ENCODE data around the gene PAQR5.
"Not testable (repeated sequence)": the region's sequence is repeated elsewhere in the genome, so short reads cannot be mapped to it uniquely, and the experiment has no call there.

PAQR5 gene

GRCh38 chr15:69357773-69358771 lies 59.4 kb downstream of the PAQR5 start:
- no peak for DNase-seq (ENCODE audit: low read depth)

GRCh38 chr15:69358850-69359249 lies 60.1 kb downstream of the PAQR5 start:
- no peak for DNase-seq (ENCODE audit: low read depth)

GRCh38 chr15:69359722-69360121 lies 61.0 kb downstream of the PAQR5 start:
- no peak for DNase-seq (ENCODE audit: low read depth)

- DNase-seq (ENCODE audit: low read depth), result no peak
Measured at GRCh38 chr15:69360642-69361041, 61.9 kb downstream of the PAQR5 start.

GRCh38 chr15:69367236-69367635 lies 68.5 kb downstream of the PAQR5 start:
- DNase-seq (ENCODE audit: low read depth), result no peak

GRCh38 chr15:69369631-69370030 lies 70.9 kb downstream of the PAQR5 start:
- DNase-seq (ENCODE audit: low read depth), result no peak

- DNase-seq (ENCODE audit: low read depth), result no peak
Measured at GRCh38 chr15:69373406-69373805, 74.7 kb downstream of the PAQR5 start.

- no peak for DNase-seq (ENCODE audit: low read depth)
Measured at GRCh38 chr15:69375151-69375790, 76.6 kb downstream of the PAQR5 start.

- DNase-seq (ENCODE audit: low read depth), result no peak
Measured at GRCh38 chr15:69377216-69377970, 78.7 kb downstream of the PAQR5 start.

GRCh38 chr15:69380100-69380725 lies 81.5 kb downstream of the PAQR5 start:
- no peak for DNase-seq (ENCODE audit: low read depth)

- DNase-seq (ENCODE audit: low read depth), result no peak
Measured at GRCh38 chr15:69380726-69381105, 82.0 kb downstream of the PAQR5 start.

- not testable (repeated sequence) for DNase-seq (ENCODE audit: low read depth)
Measured at GRCh38 chr15:69382176-69382575, 83.5 kb downstream of the PAQR5 start.

- not testable (repeated sequence) for DNase-seq (ENCODE audit: low read depth)
Measured at GRCh38 chr15:69384066-69384465, 85.4 kb downstream of the PAQR5 start.

GRCh38 chr15:69384626-69385598 lies 86.2 kb downstream of the PAQR5 start:
- no peak for DNase-seq (ENCODE audit: low read depth)

- no peak for DNase-seq (ENCODE audit: low read depth)
Measured at GRCh38 chr15:69385831-69386230, 87.1 kb downstream of the PAQR5 start.

GRCh38 chr15:69386284-69386683 lies 87.6 kb downstream of the PAQR5 start:
- no peak for DNase-seq (ENCODE audit: low read depth)

- DNase-seq (ENCODE audit: low read depth), result no peak
Measured at GRCh38 chr15:69388260-69388705, 89.6 kb downstream of the PAQR5 start.

- no peak for DNase-seq (ENCODE audit: low read depth)
Measured at GRCh38 chr15:69389426-69389825, 90.7 kb downstream of the PAQR5 start.

GRCh38 chr15:69390575-69390974 lies 91.9 kb downstream of the PAQR5 start:
- no peak for DNase-seq (ENCODE audit: low read depth)

- no peak for DNase-seq (ENCODE audit: low read depth)
Measured at GRCh38 chr15:69391046-69391757, 92.5 kb downstream of the PAQR5 start.

Data from stimulated activated CD8-positive, alpha-beta memory T cell treated with anti-CD3 and anti-CD28 coated beads, Interleukin-4, amount 100 ng/mL, for 24 hours (primary cell).